Lower leg skin (tissue), 3 donors: Measurements from ENCODE around the gene TRPC5OS.

ENCODE experiments used
- CTCF ChIP-seq, 3 donors: fragments of 450-650 bp; IDR thresholded peaks; one replicate each; pipeline ENCODE4 v1.5.1; 2016; ENCODE audit warnings: antibody characterized with exemption in 3 of 3, mild to moderate bottlenecking in 3 of 3, moderate library complexity in 2 of 3
- POLR2A ChIP-seq, 2 donors: fragments of 450-650 bp; IDR thresholded peaks; one replicate each; pipeline ENCODE4 v1.6.1; 2016 to 2017; ENCODE audit warnings: antibody characterized with exemption in 2 of 2, mild to moderate bottlenecking in 1 of 2, moderate library complexity in 1 of 2

GRCh38 chrX:111877681-111878080, 1.7 kb downstream of the TRPC5OS start:
- TF ChIP-seq POLR2A (IDR thresholded peaks at IDR 0.05) = no peak
- TF ChIP-seq CTCF (IDR thresholded peaks at IDR 0.05) = no peak
